ENCODE results near the gene BCAT1. TPM values are rescaled to one million over a fixed set of nuclear protein-coding genes. Genes with fewer than 3 reads are reported as not detected.

Gene BCAT1, protein sequence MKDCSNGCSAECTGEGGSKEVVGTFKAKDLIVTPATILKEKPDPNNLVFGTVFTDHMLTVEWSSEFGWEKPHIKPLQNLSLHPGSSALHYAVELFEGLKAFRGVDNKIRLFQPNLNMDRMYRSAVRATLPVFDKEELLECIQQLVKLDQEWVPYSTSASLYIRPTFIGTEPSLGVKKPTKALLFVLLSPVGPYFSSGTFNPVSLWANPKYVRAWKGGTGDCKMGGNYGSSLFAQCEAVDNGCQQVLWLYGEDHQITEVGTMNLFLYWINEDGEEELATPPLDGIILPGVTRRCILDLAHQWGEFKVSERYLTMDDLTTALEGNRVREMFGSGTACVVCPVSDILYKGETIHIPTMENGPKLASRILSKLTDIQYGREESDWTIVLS
- total RNA-seq (2014; rRNA removed; shearing (Covaris generic)) (72.1 and 109 TPM in 2 replicates), polyA plus RNA-seq (2016; fragmentation: Nextera tagmentation; extraction: Ambion mirVana) (51.9 and 60.6 TPM in 2 replicates)

DNA sequence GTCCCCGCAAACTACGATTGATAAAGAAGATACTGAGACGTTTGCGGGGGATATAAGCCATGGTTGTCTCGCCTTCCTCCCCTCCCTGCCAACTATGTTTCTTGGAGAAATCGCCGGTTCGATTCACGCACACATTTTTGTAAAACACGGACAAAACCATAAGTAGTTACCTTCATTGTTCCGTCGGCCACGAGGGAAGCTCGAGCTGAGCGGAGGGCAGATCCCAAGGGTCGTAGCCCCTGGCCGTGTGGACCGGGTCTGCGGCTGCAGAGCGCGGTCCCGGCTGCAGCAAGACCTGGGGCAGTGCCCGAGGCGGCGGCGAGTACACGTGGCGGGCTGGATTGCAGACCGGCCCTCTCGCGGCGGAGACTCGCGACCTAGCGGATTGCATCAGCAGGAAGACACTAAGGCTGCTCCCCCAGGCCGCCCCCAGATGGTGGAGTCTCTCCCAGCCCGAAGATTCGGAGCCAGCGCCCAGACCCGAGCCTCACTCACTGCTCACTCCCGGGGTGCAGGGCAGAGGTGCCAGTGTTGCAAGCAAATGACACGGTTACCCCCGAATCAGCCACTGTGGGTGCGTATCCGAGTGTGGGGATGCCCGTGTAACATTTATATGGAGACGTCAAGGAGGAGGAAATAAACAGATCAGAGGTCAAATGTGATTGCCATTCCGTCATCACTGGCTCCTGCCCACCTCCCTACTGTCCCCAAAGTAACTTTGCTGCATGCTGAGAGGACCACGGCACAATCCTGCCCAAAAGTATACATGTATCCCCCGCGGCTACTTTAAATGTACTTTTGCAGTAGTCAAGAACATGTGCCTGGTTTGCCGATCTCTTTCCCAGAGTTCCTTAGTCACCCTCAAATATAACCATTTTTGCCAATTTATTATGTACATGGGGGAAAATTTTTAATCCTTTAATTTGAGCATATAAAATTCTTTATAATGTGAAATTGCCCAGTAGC is at the start of gene BCAT1:
TSS of gene BCAT1 (minus strand) at position 345 of the 966 bp plus-strand sequence. CDS start at position 176, 169 bp downstream.
- Histone ChIP-seq H3K9me2 (ENCODE audit: insufficient read depth) (no peaks in the 10 kb centered on the region), H3K36me3 (ENCODE audit: low read depth) (peaks cover 11% of the 10 kb centered on the region; the same call in 1 of the 2 replicates), H4K20me1 (ENCODE audit: insufficient read depth) (no peaks in the 10 kb centered on the region), H3K4me3 (peak within 1 kb of the TSS; percentile 88), H3K9me3 (ENCODE audit: low read depth) (no peaks in the 10 kb centered on the region), H2AFZ (peak within 1 kb of the TSS; percentile 90), H3K9ac (peak within 1 kb of the TSS; percentile 88), H3K4me1 (ENCODE audit: insufficient read depth) (peaks cover 27% of the 10 kb centered on the region), H3F3A (ENCODE audit: insufficient read depth) (peaks cover 28% of the 10 kb centered on the region), H3K4me2 (ENCODE audit: unreplicated experiment) (peak within 1 kb of the TSS; percentile 89), H3K79me2 (ENCODE audit: insufficient read depth) (peaks cover 44% of the 10 kb centered on the region), H3K27me3 (replicated peaks; ENCODE audit: insufficient read depth) (no peaks in the 10 kb centered on the region), H3K27ac (peak within 1 kb of the TSS; percentile 63)
- TF ChIP-seq EZH2 (IDR thresholded peaks at IDR 0.05; ENCODE audit: insufficient read depth, poor library complexity, severe bottlenecking) (no peak), EZH2phosphoT487 (IDR thresholded peaks at IDR 0.05; ENCODE audit: insufficient read depth, low read depth) (no peak)
- WGBS, 2 experiments (ENCODE audit: low coverage in 1 of 2, low lambda C conversion rate in 2 of 2, missing lambda C conversion rate in 2 of 2) = 12 to 16% methylated on average over 49 to 52 of the region's 52 CpGs
- DNase-seq = peak; percentile 92
- in situ Hi-C loops (cut with MboI) = no loop called here

GRCh38 chr12:24997970-24998582 is 49.2 kb upstream of the BCAT1 start:
- Histone ChIP-seq H3F3A (ENCODE audit: insufficient read depth) (peaks cover 18% of the 10 kb centered on the region), H3K27me3 (replicated peaks; ENCODE audit: insufficient read depth) (peaks cover 53% of the 10 kb centered on the region), H3K79me2 (ENCODE audit: insufficient read depth) (no peaks in the 10 kb centered on the region), H2AFZ (no peak overlapping the region), H3K36me3 (ENCODE audit: low read depth) (no peaks in the 10 kb centered on the region), H3K27ac (no peak overlapping the region), H3K4me1 (ENCODE audit: insufficient read depth) (peaks cover 18% of the 10 kb centered on the region), H3K4me3 (no peak overlapping the region), H3K9ac (no peak overlapping the region), H3K4me2 (ENCODE audit: unreplicated experiment) (no peak overlapping the region), H4K20me1 (ENCODE audit: insufficient read depth) (no peaks in the 10 kb centered on the region), H3K9me2 (ENCODE audit: insufficient read depth) (no peaks in the 10 kb centered on the region), H3K9me3 (ENCODE audit: low read depth) (no peaks in the 10 kb centered on the region)
- TF ChIP-seq EZH2 (IDR thresholded peaks at IDR 0.05; ENCODE audit: insufficient read depth, poor library complexity, severe bottlenecking) (no peak), EZH2phosphoT487 (IDR thresholded peaks at IDR 0.05; ENCODE audit: insufficient read depth, low read depth) (no peak)
- WGBS, 2 experiments (ENCODE audit: low coverage in 1 of 2, low lambda C conversion rate in 2 of 2, missing lambda C conversion rate in 2 of 2) = 0 to 1% methylated on average over 4 of the region's 4 CpGs
- peak; percentile 72 for DNase-seq
- in situ Hi-C loops (cut with MboI) = no loop called here

DNA sequence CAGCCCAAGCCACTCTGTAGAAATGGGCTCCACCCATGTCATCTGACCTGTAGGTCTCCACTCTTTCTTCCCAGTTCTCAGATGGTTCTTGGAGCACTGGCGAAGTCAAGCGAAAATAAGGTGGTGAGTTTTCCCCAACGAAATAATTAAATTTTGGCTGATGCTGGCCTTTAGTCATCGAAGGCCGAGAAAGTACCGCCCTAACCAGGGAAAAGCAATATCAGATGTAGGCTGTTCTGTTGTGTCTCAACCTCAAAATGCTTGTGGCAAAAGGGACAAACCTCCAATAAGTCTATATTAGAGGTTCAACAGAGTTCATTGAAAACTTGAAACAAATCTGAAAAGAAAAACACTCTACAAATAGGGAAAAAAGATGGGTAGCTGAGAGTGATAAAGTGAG is 48.6 kb upstream of the BCAT1 start:
- WGBS, 2 experiments (ENCODE audit: low coverage in 1 of 2, low lambda C conversion rate in 2 of 2, missing lambda C conversion rate in 2 of 2) = 36 to 41% methylated on average over 6 of the region's 6 CpGs
- Histone ChIP-seq H3K27ac (no peak overlapping the region), H3K4me2 (ENCODE audit: unreplicated experiment) (no peak overlapping the region), H3K36me3 (ENCODE audit: low read depth) (no peaks in the 10 kb centered on the region), H3K9ac (no peak overlapping the region), H3K9me2 (ENCODE audit: insufficient read depth) (no peaks in the 10 kb centered on the region), H3K4me1 (ENCODE audit: insufficient read depth) (peaks cover 18% of the 10 kb centered on the region), H3K4me3 (no peak overlapping the region), H2AFZ (no peak overlapping the region), H3K79me2 (ENCODE audit: insufficient read depth) (no peaks in the 10 kb centered on the region), H3K27me3 (replicated peaks; ENCODE audit: insufficient read depth) (peaks cover 47% of the 10 kb centered on the region), H3F3A (ENCODE audit: insufficient read depth) (peaks cover 18% of the 10 kb centered on the region), H4K20me1 (ENCODE audit: insufficient read depth) (no peaks in the 10 kb centered on the region), H3K9me3 (ENCODE audit: low read depth) (no peaks in the 10 kb centered on the region)
- DNase-seq = peak; percentile 14
- no peak for TF ChIP-seq EZH2 (IDR thresholded peaks at IDR 0.05; ENCODE audit: insufficient read depth, poor library complexity, severe bottlenecking)
- no peak for TF ChIP-seq EZH2phosphoT487 (IDR thresholded peaks at IDR 0.05; ENCODE audit: insufficient read depth, low read depth)
- in situ Hi-C loops (cut with MboI) = no loop called here

GRCh38 chr12:24996820-24997219 is 47.9 kb upstream of the BCAT1 start:
- peaks cover 18% of the 10 kb centered on the region for H3K4me1 ChIP-seq (ENCODE audit: insufficient read depth)
- H3K27me3 ChIP-seq (replicated peaks; ENCODE audit: insufficient read depth) = peaks cover 41% of the 10 kb centered on the region
- no peaks in the 10 kb centered on the region for H4K20me1 ChIP-seq (ENCODE audit: insufficient read depth)
- no peak overlapping the region for H3K27ac ChIP-seq
- no peak overlapping the region for H3K4me2 ChIP-seq (ENCODE audit: unreplicated experiment)
- no peaks in the 10 kb centered on the region for H3K79me2 ChIP-seq (ENCODE audit: insufficient read depth)
- no peaks in the 10 kb centered on the region for H3K9me3 ChIP-seq (ENCODE audit: low read depth)
- no peaks in the 10 kb centered on the region for H3K36me3 ChIP-seq (ENCODE audit: low read depth)
- WGBS, 2 experiments (ENCODE audit: low coverage in 1 of 2, low lambda C conversion rate in 2 of 2, missing lambda C conversion rate in 2 of 2) = 69 to 72% methylated on average over 5 of the region's 5 CpGs
- H3K9me2 ChIP-seq (ENCODE audit: insufficient read depth) = no peaks in the 10 kb centered on the region
- H3F3A ChIP-seq (ENCODE audit: insufficient read depth) = peaks cover 18% of the 10 kb centered on the region
- in situ Hi-C loops (cut with MboI) = no loop called here
- no peak overlapping the region for H2AFZ ChIP-seq
- H3K9ac ChIP-seq = no peak overlapping the region
- no peak for DNase-seq
- no peak overlapping the region for H3K4me3 ChIP-seq
- no peak for TF ChIP-seq EZH2 (IDR thresholded peaks at IDR 0.05; ENCODE audit: insufficient read depth, poor library complexity, severe bottlenecking)
- TF ChIP-seq EZH2phosphoT487 (IDR thresholded peaks at IDR 0.05; ENCODE audit: insufficient read depth, low read depth) = no peak

Measured in GM23248 (cell line).